ENCODE data around the gene SYPL2. TPM values are rescaled to one million over a fixed set of nuclear protein-coding genes. Genes with fewer than 3 reads are reported as not detected.

Gene SYPL2
- total RNA-seq: under 0.01 and 0.32 TPM in 2 replicates

GRCh38 chr1:109466452-109467300 lies at the start of gene SYPL2:
Gene SYPL2 (plus strand): TSS chr1:109466546. CDS start chr1:109466844, 298 bp downstream.

GRCh38 chr1:109426281-109427170 lies 39.8 kb upstream of the SYPL2 start, which contains the start of gene PSMA5:
Gene PSMA5 (minus strand): TSS chr1:109426448. CDS start chr1:109426330, 118 bp downstream.

GRCh38 chr1:109483672-109484518 lies 17.5 kb downstream of the SYPL2 start, which contains the start of gene ATXN7L2:
Gene ATXN7L2 (plus strand): TSS chr1:109483905. CDS start chr1:109483954, 49 bp downstream.

GRCh38 chr1:109493805-109494539 lies 27.6 kb downstream of the SYPL2 start, which contains the start of gene CYB561D1:
Gene CYB561D1 (plus strand): TSS chr1:109494094. CDS start chr1:109494140, 46 bp downstream.

GRCh38 chr1:109509176-109510134 lies 43.1 kb downstream of the SYPL2 start, which contains the start of gene AMIGO1:
Gene AMIGO1 (minus strand): TSS chr1:109509727. CDS start chr1:109508912, 815 bp downstream.

Other genes starting within 250 kb of the SYPL2 start
- 1.8 and 7.7 TPM in 2 replicates for gene CELSR2, start 217.0 kb upstream of the SYPL2 start, total RNA-seq
- 16.8 and 31.3 TPM in 2 replicates for gene PSRC1, start 183.4 kb upstream of the SYPL2 start, total RNA-seq
- gene MYBPHL, start 159.5 kb upstream of the SYPL2 start, total RNA-seq: not detected in 2 replicates
- 8.9 and 10.2 TPM in 2 replicates for gene SORT1, start 68.6 kb upstream of the SYPL2 start, total RNA-seq
- 22.8 and 71.2 TPM in 2 replicates for gene PSMA5, start 40.1 kb upstream of the SYPL2 start, total RNA-seq
- 4.7 and 6.5 TPM in 2 replicates for gene ATXN7L2, start 17.4 kb downstream of the SYPL2 start, total RNA-seq
- gene CYB561D1, start 27.5 kb downstream of the SYPL2 start, total RNA-seq: 3.5 and 5.1 TPM in 2 replicates
- gene AMIGO1, start 43.2 kb downstream of the SYPL2 start, total RNA-seq: 0.78 and 2.0 TPM in 2 replicates
- gene GPR61, start 73.3 kb downstream of the SYPL2 start, total RNA-seq: not detected in 2 replicates
- gene GNAI3, start 82.1 kb downstream of the SYPL2 start, total RNA-seq: 7.4 and 10.5 TPM in 2 replicates
- 0.32 TPM in 1 of 2 replicates, not detected in the other for gene GNAT2, start 153.1 kb downstream of the SYPL2 start, total RNA-seq
- gene AMPD2, start 153.3 kb downstream of the SYPL2 start, total RNA-seq: 49.8 and 108 TPM in 2 replicates
- 22.8 and 30.3 TPM in 2 replicates for gene GSTM4, start 189.6 kb downstream of the SYPL2 start, total RNA-seq
- gene GSTM2, start 201.5 kb downstream of the SYPL2 start, total RNA-seq: 23.4 and 31.6 TPM in 2 replicates
- not detected in 2 replicates for gene GSTM1, start 221.3 kb downstream of the SYPL2 start, total RNA-seq
- 4.9 and 14.5 TPM in 2 replicates for gene GSTM5, start 245.7 kb downstream of the SYPL2 start, total RNA-seq